ENCODE data around the gene ZSCAN25. TPM values are rescaled to one million over a fixed set of nuclear protein-coding genes. Genes with fewer than 3 reads are reported as not detected.
A peak's percentile ranks its signal among the peaks of the same experiment; 100 is the strongest.
"Not testable (repeated sequence)": the region's sequence is repeated elsewhere in the genome, so short reads cannot be mapped to it uniquely, and the experiment has no call there.

Gene ZSCAN25
- total RNA-seq, 1 donor from 2014 or later: 26.6 TPM

- DNase-seq (ENCODE audit: low spot score in 2 of 2, unreplicated experiment in 2 of 2): no peak
- Mint-ChIP-seq H3K27ac (no peak overlapping the region), H3K4me1 (peaks cover 2% of the 10 kb centered on the region), H3K36me3 (peaks cover 44% of the 10 kb centered on the region), H3K27me3 (ENCODE audit: low read depth) (no peaks in the 10 kb centered on the region), H3K9me3 (no peaks in the 10 kb centered on the region), H3K4me3 (no peak overlapping the region)
- TF ChIP-seq CTCF (IDR thresholded peaks at IDR 0.05; ENCODE audit: unreplicated experiment): no peak
Observed at GRCh38 chr7:99628471-99629465, 12.0 kb downstream of the ZSCAN25 start.

- Mint-ChIP-seq H3K4me3 (no peak overlapping the region), H3K4me1 (peaks cover 2% of the 10 kb centered on the region), H3K27me3 (ENCODE audit: low read depth) (no peaks in the 10 kb centered on the region), H3K9me3 (no peaks in the 10 kb centered on the region), H3K36me3 (peaks cover 38% of the 10 kb centered on the region), H3K27ac (no peak overlapping the region)
- no peak for DNase-seq (ENCODE audit: low spot score in 2 of 2, unreplicated experiment in 2 of 2)
- no peak for TF ChIP-seq CTCF (IDR thresholded peaks at IDR 0.05; ENCODE audit: unreplicated experiment)
Observed at GRCh38 chr7:99629643-99630042, 12.9 kb downstream of the ZSCAN25 start.

- Mint-ChIP-seq H3K27ac (peak overlapping the region; percentile 84), H3K9me3 (no peaks in the 10 kb centered on the region), H3K27me3 (ENCODE audit: low read depth) (no peaks in the 10 kb centered on the region), H3K4me3 (no peak overlapping the region), H3K36me3 (peaks cover 24% of the 10 kb centered on the region), H3K4me1 (peaks cover 3% of the 10 kb centered on the region)
- no peak for TF ChIP-seq CTCF (IDR thresholded peaks at IDR 0.05; ENCODE audit: unreplicated experiment)
- DNase-seq (ENCODE audit: low spot score in 2 of 2, unreplicated experiment in 2 of 2): no peak
Observed at GRCh38 chr7:99631295-99632109, 14.8 kb downstream of the ZSCAN25 start.

GRCh38 chr7:99637414-99637813, 20.7 kb downstream of the ZSCAN25 start:
- not testable (repeated sequence) for H3K4me1 Mint-ChIP-seq

GRCh38 chr7:99638731-99639130, 22.0 kb downstream of the ZSCAN25 start:
- no peak overlapping the region for H3K27ac Mint-ChIP-seq

More at GRCh38 chr7:99637414-99637813, 20.7 kb downstream of the ZSCAN25 start:
- not testable (repeated sequence) for H3K9me3 Mint-ChIP-seq; H3K36me3 Mint-ChIP-seq; H3K27ac Mint-ChIP-seq; H3K4me3 Mint-ChIP-seq; H3K27me3 Mint-ChIP-seq (ENCODE audit: low read depth); DNase-seq (ENCODE audit: low spot score in 2 of 2, unreplicated experiment in 2 of 2)

More at GRCh38 chr7:99638731-99639130, 22.0 kb downstream of the ZSCAN25 start:
- no peaks in the 10 kb centered on the region for H3K9me3 Mint-ChIP-seq
- peaks cover 3% of the 10 kb centered on the region for H3K36me3 Mint-ChIP-seq
- H3K27me3 Mint-ChIP-seq (ENCODE audit: low read depth): no peaks in the 10 kb centered on the region
- no peak for DNase-seq (ENCODE audit: low spot score in 2 of 2, unreplicated experiment in 2 of 2)
- no peak overlapping the region for H3K4me3 Mint-ChIP-seq
- TF ChIP-seq CTCF (IDR thresholded peaks at IDR 0.05; ENCODE audit: unreplicated experiment): no peak
- peaks cover 1% of the 10 kb centered on the region for H3K4me1 Mint-ChIP-seq

All from mesothelial cell of epicardium (in vitro differentiated cells).